OCI-LY7 (cell line): Measurements from ENCODE around the gene RAB6A. TPM values are rescaled to one million over a fixed set of nuclear protein-coding genes. Genes with fewer than 3 reads are reported as not detected.

Experiments used
- BruUV-seq: library from RNA; stranded (reverse); fragments of 400-500 nt; replicated peaks from 2 replicates; lab custom pipeline; 2021; lab: Mats Ljungman, UMichigan
- CTCF ChIA-PET: fragments of 300-600 bp; sonication (Branson Sonifier 250); formaldehyde crosslinking; loops from one replicate; lab custom pipeline; 2022; ENCODE audit warnings: antibody characterized with exemption; ENCODE audit not compliant: unreplicated experiment; lab: Charles Lee
- POLR2A ChIA-PET: fragments of 300-600 bp; sonication (Branson Sonifier 250); formaldehyde crosslinking; loops from one replicate; lab custom pipeline; 2022; ENCODE audit warnings: antibody characterized with exemption; lab: Charles Lee
- DNase-seq: peaks from one replicate; pipeline ENCODE4 v3.0.0-alpha.2; 2015; ENCODE audit warnings: low spot score
- H2AFZ ChIP-seq: fragments of 200-600 bp; sonication (generic), shearing (Covaris generic); 2 replicates; pipeline ENCODE4 v1.6.1; 2014; ENCODE audit warnings: mild to moderate bottlenecking, antibody characterized with exemption, low read length, moderate library complexity
- H3K27ac ChIP-seq: fragments of 200-600 bp; sonication (generic); 2 replicates; pipeline ENCODE4 v1.5.1; 2014; ENCODE audit warnings: mixed run types, low read depth, mild to moderate bottlenecking, moderate library complexity, low read length, inconsistent platforms; ENCODE audit not compliant: poor library complexity, severe bottlenecking
- H3K36me3 ChIP-seq: fragments of 200-600 bp; sonication (generic); 2 replicates; pipeline ENCODE4 v1.6.1; 2014; ENCODE audit warnings: mild to moderate bottlenecking, antibody characterized with exemption, low read length, moderate library complexity, mixed read lengths; ENCODE audit not compliant: insufficient read depth
- H3K4me1 ChIP-seq: fragments of 200-600 bp; sonication (generic); 2 replicates; pipeline ENCODE4 v1.5.1; 2014; ENCODE audit warnings: mild to moderate bottlenecking, low read length; ENCODE audit not compliant: insufficient read depth, poor library complexity, severe bottlenecking
- H3K4me2 ChIP-seq: fragments of 200-600 bp; sonication (generic); 2 replicates; pipeline ENCODE4 v1.6.1; 2014; ENCODE audit warnings: mild to moderate bottlenecking, low read length
- H3K4me3 ChIP-seq: fragments of 200-600 bp; sonication (generic); 2 replicates; pipeline ENCODE4 v1.5.1; 2014; ENCODE audit warnings: mild to moderate bottlenecking, low read depth, low read length; ENCODE audit not compliant: poor library complexity, severe bottlenecking
- H3K79me2 ChIP-seq: fragments of 200-600 bp; sonication (generic); 2 replicates; pipeline ENCODE4 v1.6.1; 2016; ENCODE audit warnings: low read depth, mild to moderate bottlenecking, low read length, moderate library complexity, mixed read lengths; ENCODE audit not compliant: insufficient read depth
- H3K9me2 ChIP-seq: fragments of 200-600 bp; sonication (generic); 2 replicates; pipeline ENCODE4 v1.6.1; 2016; ENCODE audit warnings: mild to moderate bottlenecking, low read length, mixed read lengths; ENCODE audit not compliant: insufficient read depth
- H3K9me3 ChIP-seq: fragments of 200-600 bp; sonication (generic); 2 replicates; pipeline ENCODE4 v1.6.1; 2014; ENCODE audit warnings: mild to moderate bottlenecking, mixed run types, low read length, mixed read lengths
- H4K20me1 ChIP-seq: fragments of 200-600 bp; sonication (generic); 2 replicates; pipeline ENCODE4 v1.6.1; 2014; ENCODE audit warnings: mild to moderate bottlenecking, antibody characterized with exemption, low read length, moderate library complexity, mixed read lengths; ENCODE audit not compliant: insufficient read depth
- CTCF ChIP-seq: fragments of 200-600 bp; sonication (generic); conservative IDR thresholded peaks from 2 replicates; pipeline ENCODE4 v1.5.1; 2014; ENCODE audit warnings: mild to moderate bottlenecking, antibody characterized with exemption, low read length, moderate library complexity, mixed read lengths
- EZH2phosphoT487 ChIP-seq: fragments of 200-600 bp; sonication (generic); IDR thresholded peaks from 2 replicates; pipeline ENCODE4 v1.6.1; 2018; ENCODE audit warnings: low read depth, borderline replicate concordance, mild to moderate bottlenecking, mixed run types, antibody characterized with exemption, low read length, moderate library complexity, mixed read lengths
- intact Hi-C: fragments of 100-400 bp; cut with micrococcal nuclease; formaldehyde crosslinking; loops from one replicate; pipeline ENCODE4 v1.10.0; 2022; ENCODE audit not compliant: unreplicated experiment
- total RNA-seq, 2 experiments: library from RNA; depleted of rRNA in 1 of 2; stranded (reverse); fragments of >200 nt in 1 of 2; shearing (Covaris generic) in 1 of 2; gene quantifications; 2 replicates each; pipeline ENCODE4 v1.2.3, GENCODE V29; 2014 to 2022

Gene RAB6A
- total RNA-seq, 2 experiments from 2014 or later: 46.5 to 72.9 TPM

- Histone ChIP-seq H3K36me3 (no peaks in the 10 kb centered on the region), H3K4me1 (no peaks in the 10 kb centered on the region), H3K9me3 (no peaks in the 10 kb centered on the region), H3K79me2 (no peaks in the 10 kb centered on the region), H3K4me3 (no peak overlapping the region), H3K9me2 (no peaks in the 10 kb centered on the region), H3K4me2 (no peak overlapping the region), H4K20me1 (no peaks in the 10 kb centered on the region), H3K27ac (no peak overlapping the region), H2AFZ (no peak overlapping the region)
- POLR2A ChIA-PET: no interaction called here
- CTCF ChIA-PET: no interaction called here
- intact Hi-C loops: loop anchor here (5.0 kb wide), 1 partner anchor 247 kb away; no protein-coding TSS in a partner anchor
- no peak for DNase-seq
- TF ChIP-seq EZH2phosphoT487: no peak
- TF ChIP-seq CTCF: no peak
- BruUV-seq: no TSS peak
Observed at GRCh38 chr11:73663604-73664495, 97.0 kb downstream of the RAB6A start.

GRCh38 chr11:73662445-73663157, 98.3 kb downstream of the RAB6A start:
- no peaks in the 10 kb centered on the region for H3K9me2 ChIP-seq
- H3K27ac ChIP-seq: no peak overlapping the region
- no peaks in the 10 kb centered on the region for H3K79me2 ChIP-seq
- ChIA-PET CTCF (interaction anchor here (0.9 kb wide), 1 partner anchor 311 kb away, joined by 4 read pairs; no protein-coding TSS in a partner anchor), POLR2A (interaction anchor here (0.6 to 0.8 kb wide), 3 partner anchors 36 to 256 kb away, joined by 3 to 4 read pairs (median 3); no protein-coding TSS in a partner anchor)
- no peak for DNase-seq
- H4K20me1 ChIP-seq: no peaks in the 10 kb centered on the region
- BruUV-seq: no TSS peak
- H3K9me3 ChIP-seq: no peaks in the 10 kb centered on the region
- H3K4me3 ChIP-seq: no peak overlapping the region
- H3K36me3 ChIP-seq: no peaks in the 10 kb centered on the region
- no peak overlapping the region for H2AFZ ChIP-seq
- TF ChIP-seq CTCF: no peak
- TF ChIP-seq EZH2phosphoT487: no peak
- no peak overlapping the region for H3K4me2 ChIP-seq
- intact Hi-C loops: loop anchor here (5.0 kb wide), 1 partner anchor 245 kb away; no protein-coding TSS in a partner anchor
- no peaks in the 10 kb centered on the region for H3K4me1 ChIP-seq
